K562 (cell line): ENCODE measurements around the gene CD47. TPM values are rescaled to one million over a fixed set of nuclear protein-coding genes. Genes with fewer than 3 reads are reported as not detected.

Experiments used
- ATAC-seq: fragments of 200-7000 bp; cut with Tn5 transposase; 3 replicates; pipeline ENCODE4 v1.9.1; 2020; ENCODE audit warnings: moderate library complexity
- BruUV-seq: library from RNA; stranded (reverse); fragments of 400-500 nt; replicated peaks from 2 replicates; lab custom pipeline; 2021; lab: Mats Ljungman, UMichigan
- CTCF ChIA-PET: fragments of 300-600 bp; formaldehyde crosslinking; extraction: SDS; loops from one replicate; lab custom pipeline; 2021; ENCODE audit warnings: low intra/inter-chr PET ratio; lab: Yijun Ruan, JAX
- POLR2A ChIA-PET: fragments of 300-600, 350-650 bp; sonication (Branson Sonifier 250); formaldehyde crosslinking; extraction: SDS; loops from one replicate; lab custom pipeline; 2021; ENCODE audit warnings: antibody characterized with exemption, inconsistent platforms; lab: Yijun Ruan, JAX
- DNase-seq, 4 experiments: peaks; one replicate each; pipeline versions ENCODE4 v3.0.0 to v3.0.0-alpha.2; 2011 to 2018; ENCODE audit warnings: low spot score in 3 of 4, mixed read lengths in 3 of 4; ENCODE audit errors: extremely low read depth in 1 of 4
- FAIRE-seq: peaks from 2 replicates; lab custom pipeline; 2011; peaks lifted over from hg19 to GRCh38; lab: Jason Lieb, UNC
- H2AFZ ChIP-seq: 2 replicates; pipeline ENCODE4 v1.6.0; 2011; ENCODE audit warnings: low read depth, low read length, control low read depth, inconsistent platforms
- H3K27ac ChIP-seq: fragments of 200-600 bp; 3 replicates; pipeline ENCODE4 v1.8.0; 2011; ENCODE audit warnings: low read depth, mild to moderate bottlenecking, control low read depth, inconsistent platforms, low read length, moderate library complexity, mixed read lengths; ENCODE audit errors: extremely low read depth
- H3K27me3 ChIP-seq, 2 experiments: fragments of 300-600 bp in 1 of 2; 2 replicates in 1 of 2; 3 replicates in 1 of 2; pipeline versions ENCODE4 v1.6.0 to v1.8.0; 2011; ENCODE audit warnings: inconsistent platforms in 2 of 2, low read length in 2 of 2, mild to moderate bottlenecking in 1 of 2, mixed read lengths in 1 of 2, moderate library complexity in 1 of 2; ENCODE audit not compliant: control insufficient read depth in 2 of 2, insufficient read depth in 2 of 2
- H3K36me3 ChIP-seq: fragments of 300-600 bp; 3 replicates; pipeline ENCODE4 v1.8.0; 2011; ENCODE audit warnings: mild to moderate bottlenecking, low read length, inconsistent platforms; ENCODE audit not compliant: control insufficient read depth, insufficient read depth
- H3K4me1 ChIP-seq, 2 experiments: fragments of 200-600 bp in 1 of 2; replicated peaks in 1 of 2; 2 replicates in 1 of 2; 3 replicates in 1 of 2; pipeline versions ENCODE4 v1.5.1 to v1.8.0; 2011; ENCODE audit warnings: inconsistent platforms in 2 of 2, low read length in 2 of 2, mild to moderate bottlenecking in 1 of 2, mixed read lengths in 1 of 2, moderate library complexity in 1 of 2; ENCODE audit not compliant: control insufficient read depth in 2 of 2, insufficient read depth in 2 of 2
- H3K4me2 ChIP-seq: 2 replicates; pipeline ENCODE4 v1.6.1; 2011; ENCODE audit warnings: low read length, control low read depth, inconsistent platforms, mixed read lengths; ENCODE audit not compliant: insufficient read depth
- H3K4me3 ChIP-seq: fragments of 200-600 bp; sonication (generic), shearing (Covaris generic); 2 replicates; pipeline ENCODE4 v1.5.1; 2016; ENCODE audit warnings: control low read depth, inconsistent platforms
- H3K79me2 ChIP-seq: fragments of 200-600 bp; 3 replicates; pipeline ENCODE4 v1.8.0; 2011; ENCODE audit warnings: low read length, inconsistent platforms; ENCODE audit not compliant: control insufficient read depth, insufficient read depth
- H3K9ac ChIP-seq, 2 experiments: 2 replicates each; pipeline versions ENCODE4 v1.6.0 to v1.6.1; 2011; ENCODE audit warnings: low read depth in 2 of 2, low read length in 2 of 2, control low read depth in 1 of 2, inconsistent platforms in 1 of 2, mild to moderate bottlenecking in 1 of 2, mixed read lengths in 1 of 2; ENCODE audit not compliant: insufficient read depth in 1 of 2
- H3K9me1 ChIP-seq: one replicate; pipeline ENCODE4 v1.6.0; 2011; ENCODE audit warnings: inconsistent platforms, mild to moderate bottlenecking, low read length, moderate library complexity; ENCODE audit not compliant: control insufficient read depth, insufficient read depth
- H3K9me3 ChIP-seq: replicated peaks from 2 replicates; pipeline ENCODE4 v1.5.1; 2011; ENCODE audit warnings: low read depth, low read length, inconsistent platforms; ENCODE audit not compliant: control insufficient read depth, insufficient read depth
- H4K20me1 ChIP-seq: replicated peaks from 2 replicates; pipeline ENCODE4 v1.6.1; 2011; ENCODE audit warnings: low read length, inconsistent platforms, mixed read lengths; ENCODE audit not compliant: control insufficient read depth, insufficient read depth
- ARID2 ChIP-seq: fragments of 450-650 bp; IDR thresholded peaks from 2 replicates; pipeline ENCODE4 v1.6.1; 2017; ENCODE audit warnings: antibody characterized with exemption, mild to moderate bottlenecking
- CHAMP1 ChIP-seq: fragments of 450-650 bp; IDR thresholded peaks from 2 replicates; pipeline ENCODE4 v1.6.1; 2016; ENCODE audit warnings: mild to moderate bottlenecking
- CTBP1 ChIP-seq: fragments of 450-650 bp; IDR thresholded peaks from 2 replicates; pipeline ENCODE4 v1.6.1; 2016; ENCODE audit warnings: borderline replicate concordance
- E2F3 ChIP-seq: fragments of 250-450 bp; sonication (Bioruptor Pico); IDR thresholded peaks from 2 replicates; pipeline ENCODE4 v1.4.0; 2020; ENCODE audit warnings: mild to moderate bottlenecking
- ETV6 ChIP-seq, 3 experiments: fragments of 150-350 bp in 1 of 3; sonication (generic) in 1 of 3; formaldehyde crosslinking in 1 of 3; IDR thresholded peaks; 2 replicates each; pipeline versions ENCODE4 v1.6.1 to v1.8.0; 2014 to 2022; ENCODE audit warnings: borderline replicate concordance in 2 of 3, low read depth in 2 of 3, antibody characterized with exemption in 1 of 3, low read length in 1 of 3, mild to moderate bottlenecking in 1 of 3, missing genetic modification reagents in 1 of 3
- KDM1A ChIP-seq, 2 experiments: fragments of 450-650 bp; IDR thresholded peaks; 2 replicates each; pipeline ENCODE4 v1.6.1; 2016; ENCODE audit warnings: mild to moderate bottlenecking in 2 of 2
- KDM5B ChIP-seq: fragments of 200-600 bp; sonication (generic); IDR thresholded peaks from 2 replicates; pipeline ENCODE4 v1.6.1; 2012; ENCODE audit warnings: low read depth, mild to moderate bottlenecking, moderate library complexity, low read length, control low read depth, inconsistent platforms; ENCODE audit not compliant: insufficient replicate concordance
- NCOA2 ChIP-seq, 2 experiments: fragments of 450-650 bp; IDR thresholded peaks; 2 replicates each; pipeline ENCODE4 v1.6.1; 2018; ENCODE audit warnings: mild to moderate bottlenecking in 2 of 2, moderate library complexity in 1 of 2; ENCODE audit not compliant: partially characterized antibody in 2 of 2
- SRF ChIP-seq, 2 experiments: fragments of 250-450, 450-650 bp in 1 of 2; sonication (Bioruptor Pico) in 1 of 2; sonication (generic) in 1 of 2; formaldehyde crosslinking; IDR thresholded peaks; 2 replicates each; pipeline versions ENCODE4 v1.5.0 to v1.5.1; 2020 to 2022; ENCODE audit warnings: mild to moderate bottlenecking in 1 of 2, missing genetic modification reagents in 1 of 2
- TCFL5 ChIP-seq: fragments of 250-450 bp; sonication (Bioruptor Pico); conservative IDR thresholded peaks from 2 replicates; pipeline ENCODE4 v1.6.1; 2021; ENCODE audit warnings: mild to moderate bottlenecking, moderate library complexity, matching md5 sums
- ZNF511 ChIP-seq: sonication (generic); formaldehyde crosslinking; IDR thresholded peaks from 2 replicates; pipeline ENCODE4 v1.8.0; 2022; ENCODE audit warnings: mild to moderate bottlenecking, missing genetic modification reagents
- ZNF785 ChIP-seq: fragments of 250-450 bp; sonication (Bioruptor Pico); IDR thresholded peaks from 2 replicates; pipeline ENCODE4 v1.4.0; 2020; ENCODE audit warnings: mild to moderate bottlenecking
- WGBS: fragments of 100-300 bp; shearing (Covaris generic); methylation state at CpG from one replicate; pipeline ENCODE4 v1.1.6; 2016; ENCODE audit warnings: low coverage, mixed read lengths; ENCODE audit not compliant: insufficient coverage; ENCODE audit errors: missing lambda C conversion rate; 5-methylcytosine and 5-hydroxymethylcytosine counted together
- in situ Hi-C: fragments of 300-500 bp; cut with MboI; formaldehyde crosslinking; loops from 4 replicates; pipeline ENCODE4 v1.15.0; 2018; ENCODE audit warnings: inconsistent platforms, mixed read lengths
- intact Hi-C: fragments of 100-400 bp; cut with micrococcal nuclease; formaldehyde crosslinking; loops from 2 replicates; pipeline ENCODE4 v1.14.2; 2022
- polyA plus RNA-seq, 8 experiments: library from polyadenylated mRNA; depleted of rRNA in 4 of 8; stranded (reverse) in 5 of 8; unstranded in 3 of 8; fragments of >200 nt; fragmentation: Nextera tagmentation in 2 of 8; fragmentation: Illumina TruSeq in 1 of 8; extraction: Ambion mirVana in 2 of 8; extraction: Trizol in 1 of 8; gene quantifications; 2 replicates each; pipeline versions ENCODE4 v1.2.1 to v1.2.3, GENCODE V29; 2011 to 2014; ENCODE audit warnings: inconsistent platforms in 1 of 8, missing spikeins in 1 of 8
- total RNA-seq, 7 experiments: library from RNA; depleted of rRNA in 6 of 7; stranded (reverse); fragments of >200 nt in 6 of 7; fragmentation: Illumina TruSeq in 2 of 7; extraction: Trizol in 2 of 7; gene quantifications; 2 replicates each; pipeline versions ENCODE4 v1.2.1 to v1.2.3, GENCODE V29; 2011 to 2021; ENCODE audit warnings: low replicate concordance in 1 of 7

The CD47 gene
- total and polyA plus RNA-seq, 9 of the 15 experiments (the other 6 are each of a cell fraction or from before 2014, with no cell fraction given), result 10.2 to 62.6 (median 36.3) TPM

- ATAC-seq (no peak), DNase-seq (no peak), FAIRE-seq (no peak)
- no peaks in the 10 kb centered on the region for H3K79me2 ChIP-seq
- no peaks in the 10 kb centered on the region for H3K9me3 ChIP-seq
- H4K20me1 ChIP-seq, result no peaks in the 10 kb centered on the region
- H2AFZ ChIP-seq, result no peak overlapping the region
- no peaks in the 10 kb centered on the region for H3K27me3 ChIP-seq
- no peaks in the 10 kb centered on the region for H3K9me1 ChIP-seq
- TF ChIP-seq SRF (CRISPR knock-in tag; IDR thresholded peaks at IDR 0.05) (no peak), NCOA2 (IDR thresholded peaks at IDR 0.05; ENCODE audit: partially characterized antibody in 2 of 2) (no peak), CTBP1 (no peak), CHAMP1 (no peak), TCFL5 (CRISPR knock-in tag) (no peak), ARID2 (no peak), KDM5B (no peak), ZNF785 (no peak), ETV6 (IDR thresholded peaks at IDR 0.05; ENCODE audit: borderline replicate concordance in 1 of 2, low read depth in 2 of 2, low read length in 1 of 2) (no peak), ETV6 (CRISPR knock-in tag; IDR thresholded peaks at IDR 0.05; ENCODE audit: borderline replicate concordance) (no peak), ZNF511 (CRISPR knock-in tag) (no peak), KDM1A (IDR thresholded peaks at IDR 0.05) (no peak), E2F3 (CRISPR knock-in tag) (no peak)
- no peak overlapping the region for H3K4me2 ChIP-seq
- in situ Hi-C loops, result no loop called here
- no peak overlapping the region for H3K27ac ChIP-seq
- POLR2A ChIA-PET, result no interaction called here
- peaks cover 5% of the 10 kb centered on the region; the same call in 1 of the 3 replicates for H3K36me3 ChIP-seq
- H3K4me1 ChIP-seq, result no peaks in the 10 kb centered on the region
- 81% methylated on average over 6 of the region's 8 CpGs for WGBS
- intact Hi-C loops, result no loop called here
- no TSS peak for BruUV-seq
- no peak overlapping the region for H3K9ac ChIP-seq
- CTCF ChIA-PET, result no interaction called here
- H3K4me3 ChIP-seq, result no peak overlapping the region
Observed at GRCh38 chr3:108042300-108042699, 48.5 kb downstream of the CD47 start.
